Mesenchymal stem cell (in vitro differentiated cells and primary cell): ENCODE measurements around the gene TMEM190.
A peak's percentile ranks its signal among the peaks of the same experiment; 100 is the strongest.

Experiments
- DNase-seq: peaks from one replicate; pipeline ENCODE4 v3.0.0-alpha.2; 2013
- H2AFZ ChIP-seq: one replicate; pipeline ENCODE4 v1.6.1; 2013; ENCODE audit warnings: low read depth, mild to moderate bottlenecking, control low read depth, inconsistent platforms, low read length, moderate library complexity
- H2AK5ac ChIP-seq: 2 replicates; pipeline ENCODE4 v1.6.1; 2013; ENCODE audit warnings: low read length, moderate library complexity, mild to moderate bottlenecking, inconsistent platforms; ENCODE audit not compliant: severe bottlenecking
- H2BK120ac ChIP-seq: one replicate; pipeline ENCODE4 v1.6.1; 2013; ENCODE audit warnings: low read depth, mild to moderate bottlenecking, inconsistent platforms, low read length, moderate library complexity
- H2BK12ac ChIP-seq, 2 experiments: one replicate each; pipeline ENCODE4 v1.6.1; 2013; ENCODE audit warnings: inconsistent platforms in 2 of 2, low read length in 2 of 2, mild to moderate bottlenecking in 2 of 2, moderate library complexity in 2 of 2, control low read depth in 1 of 2
- H2BK15ac ChIP-seq: one replicate; pipeline ENCODE4 v1.6.1; 2013; ENCODE audit warnings: mild to moderate bottlenecking, low read depth, inconsistent platforms; ENCODE audit not compliant: poor library complexity, severe bottlenecking
- H2BK5ac ChIP-seq: 2 replicates; pipeline ENCODE4 v1.6.1; 2013; ENCODE audit warnings: low read depth, mild to moderate bottlenecking, low read length, control low read depth, inconsistent platforms; ENCODE audit not compliant: poor library complexity, severe bottlenecking
- H3K14ac ChIP-seq, 2 experiments: one replicate each; pipeline ENCODE4 v1.6.1; 2013; ENCODE audit warnings: inconsistent platforms in 2 of 2, low read length in 2 of 2, control low read depth in 1 of 2, mild to moderate bottlenecking in 1 of 2, moderate library complexity in 1 of 2
- H3K18ac ChIP-seq, 2 experiments: one replicate each; pipeline ENCODE4 v1.6.1; 2013; ENCODE audit warnings: inconsistent platforms in 2 of 2, low read length in 2 of 2, control low read depth in 1 of 2, low read depth in 1 of 2, mild to moderate bottlenecking in 1 of 2
- H3K23ac ChIP-seq, 2 experiments: one replicate each; pipeline ENCODE4 v1.6.1; 2013; ENCODE audit warnings: inconsistent platforms in 2 of 2, low read length in 2 of 2, mild to moderate bottlenecking in 2 of 2, moderate library complexity in 2 of 2, control low read depth in 1 of 2
- H3K27ac ChIP-seq: 2 replicates; pipeline ENCODE4 v1.5.1; 2013; ENCODE audit warnings: mild to moderate bottlenecking, moderate library complexity, low read length, control low read depth, inconsistent platforms; ENCODE audit not compliant: poor library complexity, severe bottlenecking
- H3K27me3 ChIP-seq, 2 experiments: 2 replicates each; pipeline versions ENCODE4 v1.6.1 to v1.7.0; 2013; ENCODE audit warnings: low read length in 2 of 2, mild to moderate bottlenecking in 2 of 2, moderate library complexity in 2 of 2, control low read depth in 1 of 2, inconsistent platforms in 1 of 2; ENCODE audit not compliant: control insufficient read depth in 1 of 2, insufficient read depth in 1 of 2
- H3K36me3 ChIP-seq, 2 experiments: 2 replicates each; pipeline versions ENCODE4 v1.6.1 to v1.7.0; 2013; ENCODE audit warnings: low read length in 2 of 2, control low read depth in 1 of 2, inconsistent platforms in 1 of 2, low read depth in 1 of 2, mild to moderate bottlenecking in 1 of 2; ENCODE audit not compliant: insufficient read depth in 2 of 2, control insufficient read depth in 1 of 2
- H3K4ac ChIP-seq, 2 experiments: one replicate each; pipeline ENCODE4 v1.6.1; 2013; ENCODE audit warnings: inconsistent platforms in 2 of 2, low read length in 2 of 2, mild to moderate bottlenecking in 2 of 2, moderate library complexity in 2 of 2, control low read depth in 1 of 2, low read depth in 1 of 2
- H3K4me1 ChIP-seq: 2 replicates; pipeline ENCODE4 v1.6.1; 2013; ENCODE audit warnings: low read depth, low read length, control low read depth; ENCODE audit not compliant: control insufficient read depth, insufficient read depth
- H3K4me2 ChIP-seq: 2 replicates; pipeline ENCODE4 v1.6.1; 2013; ENCODE audit warnings: low read length, mild to moderate bottlenecking, inconsistent platforms; ENCODE audit not compliant: poor library complexity, severe bottlenecking
- H3K4me3 ChIP-seq, 2 experiments: 2 replicates each; pipeline versions ENCODE4 v1.5.1 to v1.7.0; 2013; ENCODE audit warnings: low read length in 2 of 2, mild to moderate bottlenecking in 2 of 2, control low read depth in 1 of 2, low read depth in 1 of 2; ENCODE audit not compliant: insufficient read depth in 1 of 2
- H3K79me1 ChIP-seq: replicated peaks from 2 replicates; pipeline ENCODE4 v1.6.1; 2013; ENCODE audit warnings: mild to moderate bottlenecking, control low read depth, low read length, inconsistent platforms; ENCODE audit not compliant: poor library complexity, severe bottlenecking
- H3K9ac ChIP-seq: 2 replicates; pipeline ENCODE4 v1.7.0; 2013; ENCODE audit warnings: mild to moderate bottlenecking, low read length, moderate library complexity
- H3K9me3 ChIP-seq: 2 replicates; pipeline ENCODE4 v1.7.0; 2013; ENCODE audit warnings: mild to moderate bottlenecking, low read length; ENCODE audit not compliant: control insufficient read depth
- H4K8ac ChIP-seq: one replicate; pipeline ENCODE4 v1.6.1; 2013; ENCODE audit warnings: inconsistent platforms, mild to moderate bottlenecking, low read length, moderate library complexity
- H4K91ac ChIP-seq: one replicate; pipeline ENCODE4 v1.6.1; 2013; ENCODE audit warnings: mild to moderate bottlenecking, low read length, inconsistent platforms
- WGBS: methylation state at CpG from one replicate; pipeline ENCODE4 v1.1.7; 2013; ENCODE audit warnings: mixed read lengths; 5-methylcytosine and 5-hydroxymethylcytosine counted together

TMEM190 gene

GRCh38 chr19:55340784-55341147 lies 35.9 kb upstream of the TMEM190 start:
- H2BK5ac ChIP-seq = no peak overlapping the region
- peaks cover 16 to 41% of the 10 kb centered on the region in 2 experiments for H3K36me3 ChIP-seq
- peak overlapping the region in 1 of 2 experiments; percentile 67 for H3K23ac ChIP-seq
- peak overlapping the region; percentile 98 for H3K4me2 ChIP-seq
- H2BK12ac ChIP-seq = no peak overlapping the region
- H3K4me1 ChIP-seq = peaks cover 44% of the 10 kb centered on the region
- no peaks in the 10 kb centered on the region for H3K9me3 ChIP-seq
- H3K4me3 ChIP-seq = peak overlapping the region; percentile 69 to 93
- H3K9ac ChIP-seq = peak overlapping the region; percentile 93
- no peak overlapping the region for H3K27ac ChIP-seq
- peak overlapping the region in 1 of 2 experiments; percentile 75 for H3K14ac ChIP-seq
- peaks cover 0 to 9% of the 10 kb centered on the region in 2 experiments for H3K27me3 ChIP-seq
- H3K79me1 ChIP-seq = peaks cover 14% of the 10 kb centered on the region
- H4K91ac ChIP-seq = peak overlapping the region; percentile 45
- no peak overlapping the region for H4K8ac ChIP-seq
- no peak overlapping the region for H2AK5ac ChIP-seq
- H2BK15ac ChIP-seq = peak overlapping the region; percentile 64
- H3K4ac ChIP-seq = peak overlapping the region; percentile 46 to 98
- no peak overlapping the region for H2AFZ ChIP-seq
- WGBS = 5% methylated on average over 12 of the region's 24 CpGs
- no peak overlapping the region for H2BK120ac ChIP-seq
- H3K18ac ChIP-seq = peak overlapping the region; percentile 3 to 91
- peak; percentile 27 for DNase-seq

GRCh38 chr19:55341171-55341588 lies 35.4 kb upstream of the TMEM190 start:
- no peak overlapping the region for H4K8ac ChIP-seq
- 6% methylated on average over 13 of the region's 15 CpGs for WGBS
- no peak overlapping the region for H3K18ac ChIP-seq
- no peak overlapping the region for H2AFZ ChIP-seq
- no peak overlapping the region for H3K14ac ChIP-seq
- H3K36me3 ChIP-seq = peaks cover 16 to 45% of the 10 kb centered on the region in 2 experiments
- no peaks in the 10 kb centered on the region for H3K9me3 ChIP-seq
- peak overlapping the region; percentile 98 for H3K4me2 ChIP-seq
- H3K9ac ChIP-seq = peak overlapping the region; percentile 93
- no peak overlapping the region for H3K27ac ChIP-seq
- H3K4me3 ChIP-seq = peak overlapping the region in 1 of 2 experiments; percentile 93
- peaks cover 47% of the 10 kb centered on the region for H3K4me1 ChIP-seq
- no peak overlapping the region for H2BK15ac ChIP-seq
- H3K79me1 ChIP-seq = peaks cover 14% of the 10 kb centered on the region
- no peak overlapping the region for H2AK5ac ChIP-seq
- H3K23ac ChIP-seq = no peak overlapping the region
- no peak overlapping the region for H2BK5ac ChIP-seq
- peak; percentile 65 for DNase-seq
- no peak overlapping the region for H3K4ac ChIP-seq
- H3K27me3 ChIP-seq = peaks cover 0 to 9% of the 10 kb centered on the region in 2 experiments
- H2BK12ac ChIP-seq = no peak overlapping the region
- H4K91ac ChIP-seq = no peak overlapping the region
- H2BK120ac ChIP-seq = no peak overlapping the region

DNA sequence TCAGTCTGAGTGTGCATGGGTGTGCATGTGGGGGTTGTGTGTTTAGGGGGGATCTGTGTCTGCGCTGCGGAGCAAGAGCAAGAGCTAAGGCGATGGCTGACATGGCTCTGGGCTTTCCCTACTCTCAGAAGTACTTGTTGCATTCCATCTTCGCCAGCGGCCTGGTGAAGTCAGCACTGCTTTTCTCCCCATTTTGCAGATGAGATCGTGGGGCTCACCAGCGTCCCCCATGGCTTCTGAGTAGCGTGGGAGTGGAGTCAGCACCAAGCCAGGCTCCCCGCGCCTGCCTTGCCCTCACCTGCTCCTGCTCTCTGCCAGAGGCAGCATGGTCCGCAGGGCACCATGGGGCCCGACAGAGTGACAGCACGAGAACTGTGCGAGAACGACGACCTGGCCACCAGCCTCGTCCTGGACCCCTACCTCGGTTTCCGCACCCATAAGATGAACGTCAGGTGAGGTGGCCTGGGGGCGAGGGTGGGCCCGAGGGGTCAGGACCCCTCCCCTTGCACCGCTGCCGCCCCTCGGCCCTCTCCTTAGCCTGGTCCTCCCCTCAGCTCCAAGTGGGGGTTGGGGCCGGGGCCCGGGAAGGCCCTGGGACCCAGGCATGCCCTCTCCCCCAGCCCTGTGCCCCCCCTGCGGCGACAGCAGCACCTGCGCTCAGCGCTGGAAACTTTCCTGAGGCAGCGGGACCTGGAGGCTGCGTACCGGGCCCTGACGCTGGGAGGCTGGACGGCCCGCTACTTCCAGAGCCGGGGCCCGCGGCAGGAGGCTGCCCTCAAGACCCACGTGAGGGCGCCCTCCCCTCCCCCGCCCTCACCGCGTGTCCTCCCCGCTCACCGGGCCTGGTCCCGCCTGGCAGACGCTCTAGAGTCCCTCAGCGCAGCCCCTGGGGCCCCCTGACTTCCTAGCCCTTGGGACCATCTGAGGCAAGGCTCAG lies 34.8 kb upstream of the TMEM190 start:
- peak overlapping the region in 1 of 2 experiments; percentile 68 for H3K4me3 ChIP-seq
- H4K8ac ChIP-seq = no peak overlapping the region
- WGBS = 92% methylated on average over 48 of the region's 50 CpGs
- no peak overlapping the region for H3K23ac ChIP-seq
- H3K36me3 ChIP-seq = peaks cover 16 to 52% of the 10 kb centered on the region in 2 experiments
- H3K4me1 ChIP-seq = peaks cover 47% of the 10 kb centered on the region
- H3K79me1 ChIP-seq = peaks cover 14% of the 10 kb centered on the region
- no peak overlapping the region for H3K27ac ChIP-seq
- no peak overlapping the region for H2BK5ac ChIP-seq
- peak overlapping the region; percentile 41 for H2BK15ac ChIP-seq
- no peak overlapping the region for H3K4ac ChIP-seq
- H2BK120ac ChIP-seq = no peak overlapping the region
- H3K4me2 ChIP-seq = peak overlapping the region; percentile 36
- H3K27me3 ChIP-seq = peaks cover 0 to 5% of the 10 kb centered on the region in 2 experiments
- DNase-seq = peak; percentile 30
- no peak overlapping the region for H3K9ac ChIP-seq
- H4K91ac ChIP-seq = peak overlapping the region; percentile 58
- no peak overlapping the region for H2AFZ ChIP-seq
- no peak overlapping the region for H3K14ac ChIP-seq
- no peak overlapping the region for H2AK5ac ChIP-seq
- no peak overlapping the region for H3K18ac ChIP-seq
- no peaks in the 10 kb centered on the region for H3K9me3 ChIP-seq
- H2BK12ac ChIP-seq = no peak overlapping the region

DNA sequence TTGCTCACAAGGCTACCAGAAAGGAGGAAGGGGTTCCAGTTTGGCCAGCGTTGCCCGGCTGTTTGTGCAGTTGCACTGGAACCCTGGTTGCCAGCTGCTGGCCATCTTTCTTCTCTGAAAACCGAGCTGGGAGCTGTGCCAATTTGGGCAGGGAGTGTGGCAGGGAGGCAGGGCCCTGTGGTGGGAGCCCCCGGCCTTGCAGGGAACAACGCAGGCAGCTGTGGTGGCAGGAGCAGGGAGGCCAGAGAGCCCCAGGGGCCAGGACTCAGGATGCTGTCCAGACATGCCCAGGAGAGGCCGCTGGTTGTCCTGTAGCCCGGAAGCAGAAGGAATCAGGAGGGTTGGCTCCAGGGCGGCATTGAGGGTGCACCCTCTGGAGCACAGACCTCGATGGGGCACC lies 32.2 kb upstream of the TMEM190 start:
- peak overlapping the region; percentile 35 for H4K8ac ChIP-seq
- no peak overlapping the region for H2AK5ac ChIP-seq
- no peak overlapping the region for H3K4me2 ChIP-seq
- H3K9ac ChIP-seq = no peak overlapping the region
- no peak overlapping the region for H2BK5ac ChIP-seq
- H3K4ac ChIP-seq = no peak overlapping the region
- H2BK15ac ChIP-seq = no peak overlapping the region
- peaks cover 48% of the 10 kb centered on the region for H3K4me1 ChIP-seq
- no peak overlapping the region for H3K14ac ChIP-seq
- H4K91ac ChIP-seq = no peak overlapping the region
- H2BK120ac ChIP-seq = no peak overlapping the region
- H3K18ac ChIP-seq = no peak overlapping the region
- peaks cover 14% of the 10 kb centered on the region for H3K79me1 ChIP-seq
- no peak overlapping the region for H3K4me3 ChIP-seq
- 92% methylated on average over 9 of the region's 9 CpGs for WGBS
- H3K27me3 ChIP-seq = no peaks in the 10 kb centered on the region
- peaks cover 16 to 66% of the 10 kb centered on the region in 2 experiments for H3K36me3 ChIP-seq
- H2BK12ac ChIP-seq = no peak overlapping the region
- no peak overlapping the region for H3K27ac ChIP-seq
- no peak for DNase-seq
- H2AFZ ChIP-seq = no peak overlapping the region
- H3K9me3 ChIP-seq = no peaks in the 10 kb centered on the region
- H3K23ac ChIP-seq = no peak overlapping the region
